NCI-H2081 (cell line): Measurements from ENCODE around the gene GABRR3.

Experiments
- DNase-seq, 2 experiments: peaks; one replicate each; lab custom pipeline; 2025; lab: John Stamatoyannopoulos, UW

The GABRR3 gene

DNA sequence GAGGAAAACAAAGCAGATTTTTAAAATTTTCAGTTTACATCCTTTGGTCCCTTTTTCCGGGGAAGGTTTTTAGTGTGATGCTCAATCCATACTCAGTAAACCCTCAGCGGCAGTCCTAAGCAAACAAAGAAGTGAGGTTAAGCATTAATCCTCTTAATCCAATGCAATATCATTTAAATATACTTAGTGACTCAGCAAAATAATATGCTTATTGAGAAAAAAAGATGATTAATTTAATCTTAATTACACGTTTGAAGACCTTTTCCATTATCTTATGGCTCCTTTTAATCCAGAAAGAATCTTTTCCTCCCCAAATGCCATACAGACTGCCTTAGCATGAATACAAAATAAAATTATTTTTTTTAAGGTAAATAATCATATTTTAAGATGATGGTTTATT is at the start of gene GABRR3:
TSS of gene GABRR3 (minus strand) at position 108 of the 400 bp plus-strand sequence. CDS start 328 bp downstream, outside the sequence.
- no peak for DNase-seq

DNA sequence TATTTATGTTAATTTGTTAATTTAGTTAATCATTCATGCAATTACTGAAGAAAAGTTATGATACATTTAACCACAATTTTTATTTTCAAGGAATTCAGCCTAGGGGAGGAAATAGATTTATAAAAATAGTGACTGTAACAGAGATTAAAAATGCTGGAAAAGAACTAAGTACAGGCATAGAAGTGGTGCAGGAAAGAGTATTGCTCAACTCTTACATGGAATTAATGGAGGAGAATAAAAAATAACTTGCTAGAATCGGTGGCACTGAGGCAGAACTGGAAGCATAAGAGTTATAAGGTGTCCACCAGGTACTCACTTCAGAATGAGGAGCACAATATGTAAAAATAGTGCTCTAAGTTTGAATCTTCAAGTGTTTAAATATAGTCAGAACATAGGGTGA is 38.4 kb upstream of the GABRR3 start:
- no peak for DNase-seq

DNA sequence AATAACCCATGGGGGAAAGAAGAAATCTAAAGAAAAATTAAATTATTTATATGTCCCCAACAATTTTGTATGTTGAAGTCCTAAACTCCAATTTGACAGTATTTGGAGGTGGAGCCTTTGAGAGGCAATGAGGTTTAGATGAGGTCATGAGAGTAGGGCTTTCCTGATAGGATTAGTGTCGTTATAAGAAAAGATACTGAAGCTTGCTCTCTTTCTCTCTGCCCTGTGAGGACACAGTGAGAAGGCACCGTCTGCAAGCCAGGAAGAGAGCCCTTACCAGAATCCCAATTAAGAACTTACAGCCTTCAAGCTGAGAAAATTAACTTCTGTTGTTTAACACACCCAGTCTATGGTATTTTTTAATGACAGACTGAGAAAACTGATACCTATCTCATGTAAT is 35.7 kb upstream of the GABRR3 start:
- no peak for DNase-seq

DNA sequence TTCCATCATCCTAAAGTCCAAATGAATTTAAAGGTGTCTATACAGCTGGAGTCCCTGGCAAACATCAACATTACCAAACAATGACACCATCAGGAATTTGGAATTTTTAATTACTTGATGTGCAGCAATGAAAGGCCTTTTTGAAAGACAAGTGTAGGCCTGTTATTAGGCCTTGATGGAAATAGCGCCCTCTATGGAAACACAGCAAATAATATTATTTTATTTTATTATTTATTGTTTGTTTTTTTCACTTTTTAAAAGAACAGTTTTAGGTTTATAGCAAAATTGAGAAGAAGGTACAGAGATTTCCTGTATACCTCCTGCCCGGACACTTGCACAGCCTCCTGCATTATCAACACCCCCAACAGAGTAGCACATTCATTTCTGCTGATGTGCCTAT is 33.7 kb upstream of the GABRR3 start:
- DNase-seq = no peak

DNA sequence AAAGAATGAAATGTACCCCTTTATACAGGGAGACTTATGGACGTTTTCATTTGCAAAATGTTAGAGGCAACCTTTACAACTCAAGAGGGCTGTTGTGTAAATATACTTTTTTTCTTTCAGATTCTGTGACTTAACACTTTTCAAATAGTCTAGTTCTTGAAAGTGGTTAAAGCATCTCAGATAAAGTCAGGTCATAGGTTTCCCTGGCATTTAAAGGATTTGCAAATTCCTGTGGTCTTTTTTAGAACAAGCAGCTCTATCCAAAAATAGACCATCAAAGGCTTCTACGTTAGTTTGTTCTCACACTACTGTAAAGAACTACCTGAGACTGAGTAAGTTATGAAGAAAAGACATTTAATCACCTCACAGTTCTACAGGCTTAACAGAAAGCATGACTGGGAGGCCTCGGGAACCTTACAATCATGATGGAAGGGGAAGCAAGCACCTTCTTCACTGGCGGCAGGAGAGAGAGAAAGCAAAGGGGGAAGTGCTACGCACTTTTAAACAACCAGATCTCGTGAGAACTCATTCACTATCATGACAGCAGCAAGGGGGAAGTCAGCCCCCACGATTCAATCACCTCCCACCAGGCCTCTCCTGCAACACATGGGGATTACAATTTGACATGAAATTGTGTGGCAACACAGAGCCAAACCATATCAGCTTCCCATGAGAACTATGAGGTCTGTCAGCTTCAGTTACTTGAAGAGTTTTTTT is 23.3 kb upstream of the GABRR3 start:
- no peak for DNase-seq

DNA sequence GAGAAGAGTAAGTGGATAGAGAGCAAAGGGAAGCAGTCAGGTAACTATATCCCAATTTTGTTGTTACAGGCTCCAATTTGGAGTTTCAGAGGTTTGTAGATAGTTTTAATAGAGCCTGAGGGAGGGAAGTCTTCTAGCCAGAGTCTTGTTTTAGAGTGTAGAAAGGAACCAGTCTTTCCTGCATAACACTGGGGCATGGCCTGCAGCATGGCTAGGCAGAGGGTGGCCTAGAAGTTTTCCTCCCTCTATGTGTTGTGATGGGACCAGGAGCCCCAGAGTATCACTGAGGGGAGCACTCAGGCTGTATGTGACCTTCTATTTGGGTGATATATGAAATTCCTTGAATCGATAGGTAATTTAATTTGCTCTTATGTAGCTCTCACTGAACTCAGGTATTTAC is 22.5 kb upstream of the GABRR3 start:
- no peak for DNase-seq

DNA sequence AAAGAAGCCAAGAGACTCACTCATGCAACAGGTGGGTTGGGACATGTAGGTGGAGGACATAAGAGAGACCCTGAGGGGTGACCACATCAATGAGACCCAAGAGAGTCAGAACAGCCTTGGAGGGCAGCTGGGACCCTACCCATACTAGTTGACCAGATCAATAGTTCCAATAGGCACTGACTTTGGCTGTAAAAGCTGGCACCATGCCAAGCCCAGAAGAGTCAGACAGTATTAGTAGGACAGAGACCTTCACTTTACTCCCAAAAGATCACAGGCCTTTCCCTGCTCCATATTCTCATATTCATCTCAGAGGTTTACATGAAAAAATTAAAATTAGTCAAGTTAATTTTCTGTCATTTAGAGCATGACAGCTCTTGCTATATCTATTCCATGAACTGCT is 20.9 kb upstream of the GABRR3 start:
- DNase-seq = no peak

DNA sequence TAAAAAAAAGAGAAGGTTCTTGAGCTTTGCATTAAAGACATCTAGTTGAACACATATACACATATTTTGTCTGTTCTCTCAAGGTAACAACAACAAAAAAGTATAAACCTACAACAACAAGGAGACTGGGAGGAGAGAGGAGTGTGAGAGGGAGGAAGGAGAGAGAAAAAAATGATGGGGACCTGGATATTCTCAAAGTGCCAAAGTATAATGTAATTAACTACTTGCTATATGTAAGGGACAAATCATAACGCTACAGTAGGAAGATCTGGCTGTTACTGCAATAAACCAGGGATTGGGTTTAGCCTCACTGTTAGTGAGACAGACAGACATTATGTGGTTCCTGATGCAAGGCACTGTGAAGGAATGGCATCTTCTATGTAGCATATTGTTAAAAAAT is 14.2 kb upstream of the GABRR3 start:
- no peak for DNase-seq

DNA sequence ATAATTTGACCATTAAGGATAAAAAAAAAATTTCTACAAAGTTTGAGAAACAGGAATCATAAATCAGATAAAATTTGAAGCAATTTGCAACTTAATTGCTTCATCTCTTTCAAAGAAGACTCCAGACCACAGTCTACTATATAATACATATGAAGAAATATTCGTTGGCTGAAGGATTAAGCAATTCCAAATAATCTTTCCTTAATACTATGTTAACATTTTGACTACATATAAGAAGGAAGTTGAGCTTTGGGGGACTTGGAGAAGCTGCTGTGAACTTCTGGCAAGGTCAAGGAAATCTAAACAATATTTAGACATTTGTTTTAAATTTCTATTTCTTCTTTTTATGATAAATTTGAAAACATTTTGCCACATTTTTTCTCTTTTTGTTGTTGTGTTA is 13.5 kb upstream of the GABRR3 start:
- DNase-seq = no peak

DNA sequence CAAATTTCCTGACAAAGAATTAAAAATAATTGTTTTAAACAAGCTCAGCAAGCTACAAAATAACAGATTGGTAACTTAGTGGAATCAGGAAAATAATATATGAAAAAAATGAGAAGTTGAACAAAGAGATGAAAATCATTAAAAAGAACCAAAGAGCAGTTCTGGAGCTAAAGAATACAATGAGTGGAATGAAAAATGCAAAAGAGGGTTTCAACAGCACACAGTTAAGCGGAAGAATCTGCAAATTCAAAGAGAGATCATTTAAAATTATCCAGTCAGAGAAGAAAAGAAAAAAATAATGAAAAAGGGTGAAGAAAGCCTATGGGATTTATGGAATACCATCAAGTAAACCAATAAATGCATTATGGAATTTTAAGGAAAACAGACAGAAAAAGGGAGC is 6.2 kb upstream of the GABRR3 start:
- no peak for DNase-seq

DNA sequence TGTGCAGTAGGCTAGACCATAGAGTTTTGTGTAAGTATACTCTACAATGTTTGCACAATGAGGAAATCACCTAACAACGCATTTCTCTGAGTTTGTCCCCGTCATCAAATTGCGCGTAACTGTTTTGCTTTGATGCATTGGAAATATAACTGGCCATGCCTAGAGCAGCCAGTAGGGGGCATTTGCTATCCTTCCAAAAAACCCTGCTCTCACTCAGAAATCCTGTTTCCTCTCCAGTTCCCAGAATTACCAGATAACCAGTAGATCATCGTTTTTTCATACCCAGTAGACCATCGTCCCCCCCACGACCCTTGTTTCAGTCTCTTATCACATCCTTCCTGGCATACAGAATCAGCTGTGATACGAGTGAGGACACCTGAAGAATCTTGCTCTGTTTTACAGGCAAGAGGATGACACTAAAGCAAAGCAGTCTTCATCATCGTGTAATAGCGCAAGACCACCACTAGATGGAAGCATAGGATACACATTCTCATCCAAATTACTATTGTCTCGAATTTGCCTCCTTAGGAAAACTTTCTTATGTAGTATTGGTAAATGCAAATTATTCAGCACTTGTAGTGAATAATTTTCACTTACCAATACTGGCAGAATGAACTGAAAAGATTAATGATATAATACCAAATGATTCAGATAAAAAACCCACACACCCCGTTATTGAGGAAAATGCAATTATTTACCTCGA is 4.4 kb upstream of the GABRR3 start:
- DNase-seq = peak; percentile 85 to 86

DNA sequence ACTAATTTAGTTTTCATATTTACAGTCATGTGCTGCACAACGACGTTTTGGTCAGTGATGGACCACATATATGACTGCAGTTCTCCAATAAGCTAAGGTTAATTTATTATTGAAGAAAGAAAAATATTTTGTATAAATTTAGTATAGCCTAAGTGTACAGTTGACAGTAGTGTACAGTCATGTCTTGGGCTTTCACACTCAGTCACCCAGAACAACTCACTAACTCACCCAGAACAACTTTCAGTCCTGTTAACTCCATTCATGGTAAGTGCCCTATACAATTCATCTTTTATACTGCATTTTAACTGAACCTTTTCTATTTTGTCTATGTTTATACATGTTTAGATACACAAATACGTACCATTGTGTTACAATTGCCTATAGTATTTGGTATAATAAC is 3.8 kb upstream of the GABRR3 start:
- DNase-seq = no peak

DNA sequence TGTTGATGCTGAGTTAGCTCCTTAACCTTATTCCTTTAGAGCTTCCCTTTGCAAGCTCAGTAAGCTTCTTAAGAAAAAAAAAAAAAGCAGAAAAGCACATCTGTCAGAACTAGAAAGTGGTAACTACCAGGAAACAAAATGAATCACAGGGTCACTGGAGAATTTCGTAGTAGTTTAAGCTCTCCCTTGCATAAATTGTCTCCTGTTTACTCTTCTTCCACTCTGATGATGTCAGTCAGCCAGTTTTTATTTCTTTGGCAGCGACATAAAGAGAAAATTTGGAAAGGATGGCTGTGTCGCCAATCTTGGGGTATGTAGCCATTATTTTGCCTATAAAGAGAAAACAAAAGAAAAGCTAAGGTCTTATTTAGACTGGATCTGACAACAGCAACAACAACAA is 3.2 kb upstream of the GABRR3 start:
- DNase-seq = no peak

DNA sequence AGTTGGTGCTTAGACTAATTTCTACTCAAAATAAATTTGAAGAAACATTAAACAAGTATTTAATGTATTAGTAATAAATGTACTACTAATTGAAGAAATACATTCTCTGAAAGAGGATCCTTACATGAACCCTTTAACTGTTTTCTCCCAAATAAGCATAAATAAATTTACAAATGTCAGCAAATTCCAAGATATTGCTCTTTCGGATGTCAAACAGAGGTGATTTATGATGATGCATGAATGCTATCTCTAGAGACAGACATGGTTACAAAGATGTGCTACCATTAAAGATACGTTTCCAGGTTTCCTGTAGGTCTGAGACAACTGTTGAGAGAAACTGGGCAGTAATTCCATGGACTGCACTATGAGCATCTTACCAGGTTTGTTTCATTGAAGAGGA is 629 bp downstream of the GABRR3 start:
- no peak for DNase-seq

DNA sequence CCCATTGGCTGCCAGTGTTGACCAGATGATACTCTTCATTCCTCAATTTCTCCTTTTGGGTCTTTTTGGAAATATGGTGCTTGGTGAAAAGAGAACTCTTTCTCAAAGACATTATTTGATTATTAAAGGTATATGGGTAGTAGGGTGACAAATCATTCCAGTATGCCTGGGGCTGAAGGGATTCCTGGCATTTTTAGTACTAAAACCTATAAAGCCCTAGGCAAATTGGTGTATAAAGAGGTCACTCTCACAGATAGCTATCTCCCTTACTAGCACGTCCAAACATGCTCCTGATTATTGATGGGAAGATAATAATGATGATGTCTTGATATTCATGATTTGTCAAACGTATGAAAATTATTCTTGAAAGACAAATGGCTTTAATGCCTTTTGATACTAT is 1.1 kb downstream of the GABRR3 start:
- DNase-seq = no peak

DNA sequence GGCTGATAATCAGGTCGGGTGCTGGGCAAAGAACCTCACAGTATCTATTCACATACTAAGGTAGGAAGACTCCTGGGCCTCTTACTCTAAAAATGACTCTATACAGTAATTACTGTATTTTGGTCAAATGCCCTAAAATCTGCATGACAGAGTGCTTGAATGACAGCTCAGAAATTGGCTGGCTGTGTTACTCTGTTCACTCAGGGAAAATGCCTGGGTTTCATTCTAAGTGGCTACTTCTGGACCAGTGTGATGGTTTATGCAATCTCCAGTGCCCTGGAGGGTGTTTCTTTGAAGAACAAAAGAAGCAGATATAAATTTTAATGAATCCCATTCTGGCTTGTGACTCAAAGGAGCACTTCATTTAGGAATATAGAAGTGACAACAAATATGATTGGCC is 2.2 kb downstream of the GABRR3 start:
- DNase-seq = no peak

DNA sequence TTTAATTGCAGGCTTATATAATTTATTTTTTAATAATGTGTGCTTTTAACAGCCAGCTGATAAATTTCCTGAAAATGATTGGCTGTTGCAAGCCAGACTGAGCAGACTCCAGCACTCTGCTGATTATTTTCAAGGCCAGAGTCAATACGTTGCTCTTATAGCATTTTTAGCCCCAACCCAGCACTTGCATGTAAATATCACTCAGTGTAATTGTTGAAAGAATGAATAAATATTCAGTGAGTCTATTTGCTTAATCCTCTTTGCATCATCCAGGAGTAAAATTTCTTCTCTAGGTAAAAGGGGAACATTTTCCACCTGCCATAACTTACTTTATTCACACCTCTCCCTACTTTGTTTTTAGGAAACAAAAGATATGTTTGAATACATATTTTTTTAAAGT is 2.9 kb downstream of the GABRR3 start:
- DNase-seq = no peak

DNA sequence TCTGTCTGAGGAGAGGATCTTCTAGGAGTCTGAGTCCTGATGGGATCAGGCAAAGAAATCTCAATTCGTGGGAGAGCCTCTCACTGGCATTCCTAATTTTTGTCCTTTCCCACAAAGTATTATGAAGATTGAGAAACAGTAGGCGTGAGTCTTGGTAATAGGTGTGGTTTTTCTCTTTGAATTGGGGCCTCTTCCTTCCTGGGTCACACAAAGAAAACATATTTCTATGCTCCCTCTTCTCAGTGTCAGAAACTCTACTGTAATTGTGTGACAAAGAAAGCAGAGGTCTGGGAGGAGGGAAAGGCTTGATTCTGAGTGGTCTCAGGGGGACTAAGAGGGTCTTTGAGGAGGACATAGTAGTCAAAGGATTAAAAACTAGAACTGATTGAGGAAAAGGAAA is 6.0 kb downstream of the GABRR3 start:
- DNase-seq = no peak

DNA sequence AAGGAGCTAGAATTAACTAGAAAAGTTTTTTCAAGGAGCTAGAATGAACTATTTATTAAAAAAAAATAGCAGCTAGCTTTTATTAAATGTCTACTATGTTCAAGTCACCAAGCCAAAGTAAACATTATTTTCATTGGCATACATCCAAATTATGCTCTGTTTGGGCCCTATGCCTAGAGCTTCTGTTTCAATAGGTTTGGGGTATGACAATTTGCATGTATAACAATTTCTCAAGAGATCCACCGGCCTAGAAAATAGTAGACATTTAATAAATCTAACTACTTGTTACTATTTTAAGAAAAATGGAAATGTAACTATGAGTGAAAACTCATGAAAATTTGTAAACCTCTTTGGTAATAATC is 8.0 kb downstream of the GABRR3 start:
- peak; percentile 21 to 64 for DNase-seq

DNA sequence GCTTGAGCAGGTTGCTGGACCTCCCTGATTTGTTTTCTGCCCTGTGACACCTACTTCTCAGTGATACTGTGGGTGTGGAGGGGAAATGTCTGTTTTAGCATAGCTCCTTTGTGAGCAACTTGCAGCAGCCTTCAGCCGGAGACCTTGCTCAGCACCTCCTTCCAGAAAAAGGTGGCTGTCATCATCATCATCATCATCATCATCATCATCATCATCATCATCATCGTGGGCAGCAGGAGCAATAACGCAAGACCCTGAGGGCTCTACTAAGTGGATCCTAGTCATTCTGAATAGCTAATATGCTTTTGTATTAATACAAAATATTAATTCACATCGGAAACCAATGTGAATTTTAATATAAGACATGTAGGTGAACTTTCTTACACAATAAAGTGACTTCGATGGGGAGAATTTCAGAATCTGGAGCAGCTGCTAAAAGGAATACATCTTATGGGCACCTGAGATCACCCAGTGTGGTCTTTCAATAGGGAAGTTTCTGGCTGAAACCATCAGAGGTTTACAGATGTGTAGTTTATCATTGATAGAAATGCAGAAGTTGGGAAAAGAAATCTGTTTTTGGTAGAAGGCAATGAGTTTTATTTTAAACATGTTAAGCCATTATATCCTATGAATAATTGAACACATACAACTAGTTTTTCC is 8.6 kb downstream of the GABRR3 start:
- DNase-seq = no peak

DNA sequence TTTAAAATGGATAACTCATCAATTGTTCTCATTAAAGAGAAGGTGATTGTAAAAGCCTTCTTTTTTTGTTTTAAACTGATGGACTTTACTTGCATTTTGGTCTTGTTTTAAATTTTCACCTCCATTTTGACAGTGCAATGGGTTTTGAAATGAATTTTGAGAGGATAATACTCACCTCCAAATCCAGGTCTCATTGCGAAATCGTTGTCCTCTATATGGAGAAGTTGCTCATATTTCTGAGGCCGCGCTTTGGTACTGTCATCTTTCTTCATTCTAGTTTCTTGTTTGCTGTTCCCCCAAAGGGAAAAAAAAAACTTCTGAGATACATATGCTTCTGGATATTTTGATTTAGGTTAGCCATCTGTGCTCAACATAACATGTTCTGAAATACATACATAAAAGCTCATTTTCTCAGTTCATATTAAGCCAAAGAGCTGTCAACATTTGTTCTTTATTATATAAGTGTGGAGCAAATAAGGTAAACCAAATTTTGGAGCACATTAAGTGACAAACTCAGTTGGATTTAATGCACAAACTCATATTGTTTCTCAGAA is 9.6 kb downstream of the GABRR3 start:
- DNase-seq = no peak

DNA sequence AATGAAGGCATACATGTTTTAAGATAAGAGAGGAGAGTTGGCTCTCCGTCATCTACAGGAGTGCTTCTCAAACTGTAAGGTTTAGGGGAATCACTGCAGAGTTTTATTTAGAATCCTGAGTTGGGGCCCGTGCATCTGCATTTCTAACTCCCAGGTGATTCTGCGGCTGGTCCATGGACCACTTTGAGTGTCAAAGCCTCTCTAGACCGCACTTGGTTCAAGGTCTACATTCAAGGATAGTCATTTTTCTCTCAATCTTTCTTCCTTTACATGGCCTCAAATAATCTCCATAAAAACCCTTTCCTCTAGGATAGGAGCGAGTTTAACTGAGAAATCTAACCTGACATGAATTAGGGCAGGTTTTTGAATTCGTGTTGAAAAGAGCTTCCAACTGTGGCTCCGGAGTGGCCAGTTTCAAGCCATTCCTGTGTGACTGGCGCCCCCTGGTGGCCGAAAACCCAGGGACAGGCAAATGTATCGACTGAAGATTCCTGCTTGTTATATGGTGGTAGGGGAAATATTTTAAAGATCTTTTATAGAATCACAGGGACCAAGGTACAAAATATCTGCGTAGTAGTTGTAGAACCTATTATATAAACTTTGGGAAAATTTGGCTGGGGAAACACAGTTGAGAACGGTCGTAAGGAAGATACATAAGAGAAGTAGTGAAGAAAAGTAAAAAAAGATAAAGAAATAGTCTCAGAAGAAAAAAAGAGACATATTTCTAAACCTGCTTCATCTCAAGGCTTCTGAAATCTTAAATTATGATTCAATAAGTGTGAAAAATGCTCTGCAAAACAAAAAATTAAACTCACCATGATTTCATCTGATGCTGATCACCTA is 11.9 kb downstream of the GABRR3 start:
- DNase-seq = peak; percentile 81 to 82
